Embryonic facial prominence (tissue), 1 donor: ENCODE data around the gene TEDC2.
A peak's percentile ranks its signal among the peaks of the same experiment; 100 is the strongest.
"Not testable (repeated sequence)": the region's sequence is repeated elsewhere in the genome, so short reads cannot be mapped to it uniquely, and the experiment has no call there.

Experiments
- DNase-seq: peaks from one replicate; pipeline ENCODE4 v3.0.0-alpha.2; 2016; ENCODE audit errors: extremely low spot score

Gene TEDC2

GRCh38 chr16:2476345-2476720, 16.4 kb downstream of the TEDC2 start:
- DNase-seq: no peak

- no peak for DNase-seq
Observed at GRCh38 chr16:2476741-2477140, 16.8 kb downstream of the TEDC2 start.

GRCh38 chr16:2477327-2477726, 17.4 kb downstream of the TEDC2 start:
- no peak for DNase-seq

- no peak for DNase-seq
Observed at GRCh38 chr16:2478279-2478678, 18.4 kb downstream of the TEDC2 start.

- DNase-seq: not testable (repeated sequence)
Observed at GRCh38 chr16:2479996-2480395, 20.1 kb downstream of the TEDC2 start.

- no peak for DNase-seq
Observed at GRCh38 chr16:2480948-2481347, 21.0 kb downstream of the TEDC2 start.

- DNase-seq: no peak
Observed at GRCh38 chr16:2481676-2482075, 21.8 kb downstream of the TEDC2 start.

GRCh38 chr16:2482249-2482648, 22.3 kb downstream of the TEDC2 start:
- no peak for DNase-seq

GRCh38 chr16:2482708-2483534, 23.0 kb downstream of the TEDC2 start:
- DNase-seq: peak; percentile 5

- DNase-seq: no peak
Observed at GRCh38 chr16:2483939-2484897, 24.3 kb downstream of the TEDC2 start.

- DNase-seq: no peak
Observed at GRCh38 chr16:2484898-2485508, 25.1 kb downstream of the TEDC2 start.

- DNase-seq: no peak
Observed at GRCh38 chr16:2485811-2486507, 26.1 kb downstream of the TEDC2 start.

GRCh38 chr16:2486645-2487516, 27.0 kb downstream of the TEDC2 start:
- DNase-seq: no peak

GRCh38 chr16:2487517-2487842, 27.6 kb downstream of the TEDC2 start:
- DNase-seq: no peak

- DNase-seq: no peak
Observed at GRCh38 chr16:2487903-2488531, 28.1 kb downstream of the TEDC2 start.

- DNase-seq: no peak
Observed at GRCh38 chr16:2489581-2489980, 29.7 kb downstream of the TEDC2 start.

- DNase-seq: no peak
Observed at GRCh38 chr16:2490190-2491105, 30.5 kb downstream of the TEDC2 start.

GRCh38 chr16:2492292-2492691, 32.4 kb downstream of the TEDC2 start:
- DNase-seq: no peak

- no peak for DNase-seq
Observed at GRCh38 chr16:2493605-2494004, 33.7 kb downstream of the TEDC2 start.
